NCI-H2029 treated with DMSO at 0.1 percent for 48 hours (cell line): ENCODE measurements around the gene C14orf132.

Source experiments
- DNase-seq: peaks from one replicate; lab custom pipeline; 2025; lab: John Stamatoyannopoulos, UW

The C14orf132 gene

DNA sequence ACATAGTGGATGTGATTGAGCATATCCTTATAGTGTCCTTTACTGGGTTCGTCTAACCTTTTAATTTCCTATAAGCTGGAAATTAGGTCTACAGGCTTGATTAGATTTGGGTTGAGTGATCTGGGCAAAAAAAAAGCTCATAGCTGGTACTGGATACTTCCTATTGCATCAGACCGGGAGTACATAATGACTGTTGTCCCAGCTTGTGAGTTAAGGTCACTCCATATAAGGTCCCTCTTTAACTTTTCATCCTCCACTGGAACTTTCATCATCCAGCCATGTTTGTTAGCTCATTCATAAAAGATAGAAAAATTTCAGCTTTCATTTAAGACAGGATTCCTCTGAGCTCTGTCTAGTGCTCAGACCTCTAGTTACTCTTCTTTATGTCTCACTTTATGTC is 80.8 kb downstream of the C14orf132 start:
- no peak for DNase-seq

DNA sequence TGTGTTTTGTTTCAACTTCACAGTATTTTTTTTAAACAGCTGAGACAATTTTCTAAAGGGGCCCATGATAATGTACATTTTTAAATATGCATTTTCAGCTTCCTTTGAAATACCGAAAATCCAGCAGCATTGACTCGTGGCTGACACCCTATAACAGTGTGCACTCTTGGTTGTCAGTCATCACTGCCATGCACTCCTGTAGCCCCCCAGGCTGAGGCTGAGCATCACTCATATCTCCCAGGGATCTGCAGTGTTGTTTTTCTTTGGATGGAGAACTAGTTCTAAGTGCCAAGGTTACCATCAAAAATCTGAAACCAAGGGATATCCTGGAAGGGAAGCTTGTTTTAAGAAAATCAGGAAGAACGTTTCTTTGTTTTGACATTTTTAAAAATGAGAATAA is 81.2 kb downstream of the C14orf132 start:
- DNase-seq = no peak

DNA sequence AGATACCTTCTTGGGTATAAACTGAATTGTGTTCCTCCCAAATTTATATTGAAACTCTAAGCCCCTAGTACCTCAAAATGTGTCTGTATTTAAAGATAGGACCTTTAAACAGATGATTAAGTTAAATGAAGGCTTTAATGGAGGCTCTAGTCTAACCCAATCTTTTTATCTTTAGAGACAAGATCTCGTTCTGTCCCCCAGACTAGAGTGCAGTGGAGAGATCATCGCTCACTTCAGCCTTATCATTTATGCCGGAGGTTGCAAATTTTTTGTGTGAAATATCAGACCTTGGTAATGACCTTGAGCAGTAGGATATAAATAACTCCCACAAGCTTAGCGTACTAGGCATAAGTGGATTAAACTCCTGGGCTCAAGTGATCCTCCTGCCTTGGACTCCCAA is 81.8 kb downstream of the C14orf132 start:
- DNase-seq = no peak

DNA sequence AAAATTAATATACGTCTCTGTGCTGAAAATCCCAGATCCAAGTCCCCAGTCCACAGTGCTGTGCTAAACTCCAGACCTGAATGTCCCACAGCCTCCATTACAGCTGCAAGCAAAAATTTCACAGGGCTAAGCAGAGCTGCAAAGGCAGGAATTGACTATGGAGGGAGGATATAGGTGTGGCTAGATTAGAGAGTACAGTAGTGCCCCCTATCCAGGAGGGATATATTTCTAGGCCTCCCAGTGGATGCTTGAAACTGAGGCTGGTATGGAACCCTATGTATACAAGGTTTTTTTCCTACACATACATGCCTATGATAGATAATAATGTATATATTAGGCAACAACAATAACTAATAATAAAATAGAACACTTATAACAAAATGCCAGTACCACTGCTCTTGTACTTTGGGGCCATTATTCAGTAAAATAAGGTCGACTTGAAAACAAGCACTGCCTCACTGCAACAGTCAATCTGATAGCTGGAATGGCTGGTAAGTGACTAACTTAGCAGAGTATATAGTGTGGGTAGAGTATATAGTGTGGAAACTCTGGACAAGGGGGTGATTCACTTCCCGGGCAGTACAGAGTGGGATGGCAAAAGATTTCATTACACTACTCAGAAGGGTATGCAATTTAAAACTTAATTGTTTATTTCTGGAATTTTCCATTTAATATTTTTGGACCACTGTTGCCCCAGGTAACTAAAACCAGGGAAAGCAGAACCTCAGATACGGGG is 82.7 kb downstream of the C14orf132 start:
- DNase-seq = no peak

DNA sequence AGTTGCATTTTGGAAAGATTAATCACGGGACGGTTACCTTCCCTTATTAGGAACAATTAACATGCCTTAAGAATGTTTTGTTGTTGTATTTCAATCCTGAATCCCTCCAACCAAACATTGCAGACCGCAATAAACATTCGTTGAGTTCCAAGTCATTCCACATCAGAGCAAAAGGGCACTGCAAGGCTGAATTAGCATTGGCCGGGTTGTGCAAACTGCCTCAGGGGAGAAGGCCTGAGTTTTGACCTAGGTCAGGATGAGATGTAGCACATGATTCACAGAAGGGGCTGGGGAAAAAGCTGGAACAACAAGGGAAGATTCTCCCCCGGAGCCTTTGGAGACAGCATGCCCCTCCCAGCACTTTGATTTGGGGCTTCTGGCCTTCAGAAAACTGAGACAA is 83.3 kb downstream of the C14orf132 start:
- DNase-seq = no peak

DNA sequence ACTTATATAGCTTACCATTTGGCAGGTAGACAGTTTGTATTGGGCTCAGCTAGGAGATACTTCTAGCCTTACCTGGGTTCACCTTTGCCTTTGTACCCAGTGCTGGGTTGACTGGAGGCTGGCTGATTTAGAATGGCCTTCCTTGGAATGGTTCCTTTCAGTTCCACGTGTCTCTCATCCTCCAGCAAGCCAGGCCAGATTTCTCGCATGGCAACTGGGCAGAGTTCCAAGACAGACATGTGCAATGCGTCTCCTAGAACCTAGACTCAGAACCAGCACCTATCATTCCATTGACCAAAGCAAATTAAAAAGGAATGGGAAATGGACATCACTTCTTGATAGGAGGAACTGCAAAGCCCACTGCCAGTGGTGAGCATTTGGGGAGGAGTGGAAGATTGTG is 86.4 kb downstream of the C14orf132 start:
- peak; percentile 30 for DNase-seq

DNA sequence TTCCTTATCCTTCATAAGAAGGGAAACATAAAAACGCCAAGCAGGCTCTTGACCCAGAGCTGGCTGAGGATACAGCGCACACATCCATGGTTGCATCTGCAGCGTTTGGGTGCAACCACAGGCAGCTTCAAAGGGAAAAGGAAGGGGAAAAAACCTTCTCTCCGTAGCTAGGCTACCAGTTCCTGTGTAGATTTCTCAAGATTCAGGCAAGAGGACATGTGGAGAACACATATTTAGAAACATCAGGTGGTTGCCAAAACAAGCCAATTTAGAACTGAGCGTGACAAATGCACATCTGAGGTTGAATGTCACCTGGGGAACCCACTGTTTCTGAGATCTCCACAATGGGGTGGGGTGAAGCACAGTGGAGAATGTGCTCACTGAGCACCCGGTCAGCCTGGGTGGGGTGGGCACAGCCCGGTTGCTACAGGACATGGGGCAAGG is 87.2 kb downstream of the C14orf132 start:
- no peak for DNase-seq

DNA sequence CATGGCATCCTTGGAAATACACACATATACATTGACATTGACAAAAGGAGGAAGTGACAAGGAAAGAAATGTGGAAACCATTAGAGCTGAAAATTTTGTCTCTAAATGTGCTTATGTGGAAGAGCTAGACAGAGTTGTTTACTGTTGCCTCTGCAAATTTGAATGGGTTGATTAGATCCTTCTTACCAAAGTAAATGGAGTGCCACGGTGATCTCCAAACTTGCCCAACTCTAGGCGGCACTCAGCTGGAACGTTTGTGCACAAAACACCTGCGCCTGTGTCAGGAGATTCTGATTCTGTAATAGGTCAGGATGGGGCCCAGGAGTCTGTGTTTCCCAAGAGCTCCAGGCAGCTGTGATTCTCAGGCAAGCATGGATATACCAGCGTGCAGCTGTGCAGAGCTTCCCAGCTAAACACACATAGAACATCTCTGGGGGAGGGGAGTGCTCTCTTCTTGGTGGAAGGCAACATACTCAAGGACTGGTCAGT is 87.7 kb downstream of the C14orf132 start:
- no peak for DNase-seq

DNA sequence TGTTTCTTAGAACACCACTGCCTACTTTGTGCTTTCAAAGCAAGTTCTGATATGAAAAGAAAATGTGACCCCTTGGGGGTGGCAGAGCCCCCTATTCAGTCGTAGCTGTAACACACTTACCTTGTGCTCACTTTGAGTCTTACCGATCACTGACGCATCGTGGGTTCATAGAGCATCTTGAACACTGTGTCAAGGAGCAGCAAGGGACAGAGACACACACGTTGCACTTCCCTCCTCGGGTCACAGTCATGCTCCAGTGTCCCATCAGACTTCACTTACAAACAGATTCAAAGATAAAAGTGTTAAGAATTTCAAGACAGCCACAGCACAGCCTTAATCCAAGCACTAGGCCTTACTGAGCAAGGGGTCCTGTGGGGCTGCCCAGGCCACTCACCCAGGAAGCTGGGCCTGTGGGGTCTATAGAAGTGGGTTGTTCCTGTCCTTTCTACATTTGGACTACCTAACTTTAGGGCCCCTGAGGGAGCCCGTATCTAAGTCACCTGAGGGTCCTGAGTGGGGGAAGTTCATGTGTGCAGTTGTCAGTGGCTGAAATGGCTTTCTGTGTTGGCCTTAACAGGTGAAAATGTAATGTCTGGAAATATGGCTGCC is 90.1 kb downstream of the C14orf132 start:
- no peak for DNase-seq

DNA sequence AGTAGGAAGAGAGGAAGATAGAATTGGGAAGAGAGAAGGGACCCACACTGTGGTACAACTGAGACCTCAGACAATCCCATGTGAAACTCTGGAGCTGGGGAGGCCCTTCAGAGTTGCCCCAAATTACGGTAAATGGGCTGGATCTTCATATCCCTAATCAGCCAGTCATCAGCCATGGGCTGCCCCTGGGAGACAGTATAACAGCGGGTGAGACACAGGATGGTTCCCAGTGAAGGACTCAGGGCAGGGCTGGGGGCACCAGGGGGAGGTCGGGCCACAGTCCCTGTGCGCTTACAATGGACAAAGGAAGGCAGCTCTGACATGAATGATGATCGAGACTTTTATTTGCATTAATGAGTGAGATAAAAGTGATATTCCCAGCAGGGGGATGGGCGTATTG is 91.2 kb downstream of the C14orf132 start:
- DNase-seq = no peak

DNA sequence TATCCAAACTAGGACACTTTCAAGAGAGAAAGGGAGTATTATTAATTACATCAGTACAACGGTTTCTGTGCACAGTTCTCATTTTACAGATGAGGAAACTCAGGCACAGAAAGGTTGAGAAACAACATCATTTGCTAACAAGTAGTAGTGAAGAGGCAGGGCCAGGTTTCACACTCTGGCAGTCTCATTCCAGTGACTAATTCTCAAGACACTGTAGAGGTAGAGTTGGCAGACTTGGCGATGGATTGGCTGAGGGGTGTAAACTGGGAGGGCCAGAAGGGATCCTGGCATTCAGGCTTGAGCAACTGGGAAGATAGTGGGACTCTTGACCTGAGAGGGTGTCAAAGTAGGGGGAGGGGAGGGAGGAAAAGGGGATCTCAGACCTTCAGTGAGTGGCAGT is 91.7 kb downstream of the C14orf132 start:
- no peak for DNase-seq

DNA sequence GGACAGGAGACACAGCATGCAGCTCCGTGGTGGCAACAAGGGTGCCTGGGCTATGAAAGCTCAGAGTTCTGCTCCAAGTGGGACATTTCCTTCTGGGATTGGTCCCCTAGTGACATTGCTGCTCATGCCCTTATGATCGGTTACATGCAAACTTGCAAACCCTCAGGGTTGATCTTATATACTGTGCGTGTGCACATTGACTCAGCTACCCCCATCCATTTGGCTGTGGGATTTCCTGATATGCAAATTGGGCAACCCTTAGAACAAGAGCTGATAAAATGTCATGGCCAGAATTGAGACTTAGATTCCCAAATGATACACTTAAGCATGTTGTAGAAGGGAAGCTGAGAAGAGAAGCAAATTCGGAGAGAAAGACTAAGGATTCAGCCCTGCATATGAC is 92.7 kb downstream of the C14orf132 start:
- no peak for DNase-seq

DNA sequence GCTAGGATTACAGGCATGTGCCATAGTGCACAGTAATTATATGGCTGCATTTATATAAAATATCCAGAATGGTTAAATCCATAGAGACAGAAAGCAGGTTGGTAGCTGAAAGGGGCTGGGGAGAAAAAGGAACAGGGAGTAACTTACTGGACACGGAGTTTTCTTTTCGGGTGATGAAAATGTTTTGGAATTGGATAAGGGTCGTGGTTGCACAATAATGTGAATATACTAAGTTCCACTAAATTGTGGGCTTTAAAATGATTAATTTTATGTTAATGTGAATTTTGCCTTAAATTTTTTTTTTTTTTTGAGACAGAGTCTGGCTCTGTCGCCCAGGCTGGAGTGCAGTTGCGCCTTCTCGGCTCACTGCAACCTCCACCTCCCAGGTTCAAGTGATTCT is 95.3 kb downstream of the C14orf132 start:
- no peak for DNase-seq

DNA sequence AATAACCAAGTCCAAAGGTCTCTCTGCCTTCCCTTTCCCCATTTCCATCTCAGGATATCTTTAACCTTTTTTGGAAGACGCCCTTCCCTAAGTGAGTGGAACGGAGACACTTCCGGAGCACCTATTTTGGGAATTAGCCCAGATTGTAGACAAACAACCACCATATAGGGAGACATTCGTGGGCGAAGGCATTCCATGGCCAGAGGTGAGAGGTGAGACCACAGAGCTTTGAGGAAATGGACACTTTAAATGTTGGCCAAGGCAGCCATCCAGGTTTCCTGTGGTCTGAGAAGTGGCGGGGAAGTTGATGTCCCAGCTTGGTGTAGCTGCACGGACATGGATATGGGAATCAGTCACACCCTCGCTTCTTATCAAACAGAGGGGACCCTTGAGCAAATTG is 96.1 kb downstream of the C14orf132 start:
- peak; percentile 10 for DNase-seq

DNA sequence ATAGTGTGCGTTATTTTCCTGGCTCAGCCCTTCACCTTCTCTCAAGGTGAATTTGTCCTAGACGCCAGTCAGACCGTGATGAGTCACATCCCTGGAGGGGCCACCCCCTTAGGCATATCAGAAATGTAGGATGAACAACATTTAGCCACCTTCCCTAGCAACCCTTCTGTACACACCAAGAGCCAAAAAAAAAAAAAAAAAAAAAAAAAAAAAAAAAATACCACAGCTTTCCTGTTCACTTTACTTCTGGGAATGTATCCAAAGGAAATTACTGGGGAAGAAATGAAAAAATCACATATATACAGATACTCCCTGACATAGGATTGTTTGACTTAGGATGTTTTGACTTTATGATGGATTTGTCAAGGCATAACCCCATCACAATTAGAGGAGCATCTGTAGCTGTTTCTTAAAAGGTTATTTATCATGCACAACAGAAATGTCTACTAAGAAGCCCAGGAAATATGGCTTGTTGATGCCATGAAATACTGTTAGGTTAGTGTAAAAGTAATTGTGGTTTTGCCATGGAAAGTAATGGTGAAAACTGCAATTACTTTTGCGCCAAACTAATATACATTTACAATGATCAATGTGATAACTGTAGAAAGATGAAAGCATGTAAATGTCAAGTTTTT is 97.3 kb downstream of the C14orf132 start:
- DNase-seq = no peak

DNA sequence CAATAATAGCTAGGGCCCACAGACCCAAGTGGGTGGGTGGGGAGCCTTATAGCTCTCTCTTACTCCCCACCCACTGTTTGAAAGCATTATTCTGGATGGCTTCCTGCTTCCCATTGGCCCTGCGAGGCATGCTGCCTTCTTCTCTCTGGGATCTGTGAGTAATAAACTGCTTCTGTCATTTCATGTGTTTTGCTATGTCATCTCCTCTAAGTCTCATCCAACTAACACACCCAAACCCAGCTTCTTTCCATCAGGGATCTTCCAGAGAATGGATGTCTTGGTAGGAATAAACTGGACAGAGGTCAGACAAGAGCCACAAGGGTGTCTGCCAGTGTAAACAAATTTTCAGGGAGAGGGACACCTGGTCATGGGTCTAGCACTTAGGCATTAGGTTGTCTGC is 99.1 kb downstream of the C14orf132 start:
- no peak for DNase-seq

DNA sequence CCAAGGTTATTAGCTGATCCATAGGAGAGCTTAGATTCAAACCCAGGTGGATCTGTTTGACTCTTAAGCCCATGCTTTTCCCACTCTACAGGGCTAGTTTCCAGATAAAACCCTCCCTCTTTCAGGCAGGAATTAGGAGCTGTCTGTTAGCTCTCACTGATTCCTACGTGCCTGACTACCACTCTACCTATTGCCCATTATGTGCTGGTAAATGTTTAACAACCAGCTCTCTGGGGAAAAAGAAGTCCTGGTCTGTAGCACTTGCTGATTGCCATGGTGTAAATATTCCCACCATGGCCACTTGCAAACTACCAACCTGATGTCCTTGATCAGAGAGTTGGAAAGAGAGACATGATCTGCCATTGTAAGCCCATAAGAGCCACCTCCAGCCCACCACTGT is 100.0 kb downstream of the C14orf132 start:
- no peak for DNase-seq

DNA sequence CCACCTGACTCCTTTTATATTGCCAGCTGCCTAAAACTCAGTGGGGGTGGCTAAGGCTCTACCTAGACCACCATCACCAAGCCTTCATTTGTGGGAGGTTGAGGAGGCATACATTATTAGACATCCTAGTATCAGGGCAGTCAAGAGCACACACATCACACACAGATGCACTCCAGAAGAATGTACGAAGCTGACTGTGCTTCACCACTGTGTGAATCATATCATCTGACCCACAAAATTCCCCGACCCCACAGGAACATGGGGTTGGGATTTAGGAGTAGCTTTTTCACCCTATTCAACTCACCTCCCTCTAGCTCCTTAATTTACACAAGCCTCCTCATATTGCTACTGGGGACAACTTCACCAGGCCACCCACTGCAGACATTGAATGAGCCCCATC is 100.7 kb downstream of the C14orf132 start:
- DNase-seq = no peak

DNA sequence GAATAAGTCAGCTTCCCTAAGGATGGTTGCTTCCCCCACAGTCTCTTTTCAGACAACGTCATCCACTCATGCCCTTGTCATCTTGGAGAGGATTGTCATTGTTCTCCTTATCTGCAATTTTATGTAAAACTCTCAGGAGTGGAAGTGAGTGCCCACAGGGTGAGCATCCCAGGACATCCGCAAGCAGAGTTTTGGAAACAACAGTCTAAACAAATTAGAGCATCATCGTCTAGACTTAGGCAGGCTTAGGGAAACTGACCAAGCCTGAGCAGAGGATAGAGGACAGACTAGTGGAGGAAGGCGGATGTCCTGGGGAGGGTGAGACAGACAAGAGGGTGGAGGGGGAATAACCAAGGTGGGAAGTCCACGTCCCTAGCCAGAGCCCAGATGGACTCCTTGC is 101.8 kb downstream of the C14orf132 start:
- no peak for DNase-seq
